HEK293T (cell line): ENCODE data around the gene LNPEP.

Experiments used
- CTCF ChIA-PET: fragments of 350-600 bp; formaldehyde crosslinking; extraction: SDS; loops from one replicate; lab custom pipeline; 2021; ENCODE audit warnings: antibody characterized with exemption, inconsistent platforms; lab: Yijun Ruan, JAX
- POLR2A ChIA-PET: fragments of 350-600 bp; formaldehyde crosslinking; extraction: SDS; loops from one replicate; lab custom pipeline; 2020; ENCODE audit warnings: antibody characterized with exemption, inconsistent platforms; lab: Yijun Ruan, JAX
- DNase-seq: peaks from one replicate; pipeline ENCODE4 v3.0.0; 2012; ENCODE audit warnings: mixed read lengths; ENCODE audit errors: extremely low spot score
- ARNT ChIP-seq: fragments of 450-650 bp; IDR thresholded peaks from 2 replicates; pipeline ENCODE4 v1.6.1; 2017; ENCODE audit warnings: mild to moderate bottlenecking
- BHLHE40 ChIP-seq: fragments of 450-650 bp; IDR thresholded peaks from 2 replicates; pipeline ENCODE4 v1.6.1; 2016; ENCODE audit warnings: mild to moderate bottlenecking, moderate library complexity, borderline replicate concordance
- CTBP1 ChIP-seq: fragments of 450-650 bp; IDR thresholded peaks from 2 replicates; pipeline ENCODE4 v1.6.1; 2016; ENCODE audit warnings: borderline replicate concordance
- ELF4 ChIP-seq: fragments of 450-650 bp; IDR thresholded peaks from 2 replicates; pipeline ENCODE4 v1.6.1; 2017; ENCODE audit warnings: antibody characterized with exemption
- FOXA1 ChIP-seq: fragments of 450-650 bp; IDR thresholded peaks from 2 replicates; pipeline ENCODE4 v1.6.1; 2016; ENCODE audit warnings: mild to moderate bottlenecking
- FOXK2 ChIP-seq: fragments of 450-650 bp; IDR thresholded peaks from 2 replicates; pipeline ENCODE4 v1.6.1; 2016; ENCODE audit warnings: mild to moderate bottlenecking
- FOXM1 ChIP-seq: fragments of 450-650 bp; IDR thresholded peaks from 2 replicates; pipeline ENCODE4 v1.6.1; 2017; ENCODE audit warnings: mild to moderate bottlenecking, borderline replicate concordance
- HDGF ChIP-seq: fragments of 450-650 bp; IDR thresholded peaks from 2 replicates; pipeline ENCODE4 v1.6.1; 2017; ENCODE audit warnings: antibody characterized with exemption, borderline replicate concordance
- L3MBTL2 ChIP-seq: fragments of 450-650 bp; conservative IDR thresholded peaks from 2 replicates; pipeline ENCODE4 v1.6.1; 2016; ENCODE audit warnings: mild to moderate bottlenecking
- LEF1 ChIP-seq: fragments of 450-650 bp; IDR thresholded peaks from 2 replicates; pipeline ENCODE4 v1.6.1; 2017; ENCODE audit warnings: mild to moderate bottlenecking, borderline replicate concordance
- NFRKB ChIP-seq: fragments of 450-650 bp; IDR thresholded peaks from 2 replicates; pipeline ENCODE4 v1.6.1; 2016; ENCODE audit warnings: mild to moderate bottlenecking, moderate library complexity
- PKNOX1 ChIP-seq: fragments of 450-650 bp; IDR thresholded peaks from 2 replicates; pipeline ENCODE4 v1.6.1; 2016
- SP1 ChIP-seq: fragments of 450-650 bp; IDR thresholded peaks from 2 replicates; pipeline ENCODE4 v1.6.1; 2017
- SUZ12 ChIP-seq: fragments of 450-650 bp; IDR thresholded peaks from 2 replicates; pipeline ENCODE4 v1.6.1; 2016; ENCODE audit warnings: mild to moderate bottlenecking
- TARDBP ChIP-seq: fragments of 450-650 bp; IDR thresholded peaks from 2 replicates; pipeline ENCODE4 v1.6.1; 2016
- ZNF384 ChIP-seq: fragments of 450-650 bp; IDR thresholded peaks from 2 replicates; pipeline ENCODE4 v1.6.1; 2016

LNPEP gene

GRCh38 chr5:96932026-96932425, 3.9 kb upstream of the LNPEP start:
- DNase-seq, result no peak
- ChIA-PET POLR2A (interaction anchor here (0.9 kb wide), 1 partner anchor 9 kb away, joined by 3 read pairs; no protein-coding TSS in a partner anchor), CTCF (interaction anchor here (0.6 kb wide), 1 partner anchor 114 kb away, joined by 3 read pairs; no protein-coding TSS in a partner anchor)
- TF ChIP-seq FOXA1 (no peak), ELF4 (no peak)

GRCh38 chr5:96933764-96934707, 1.8 kb upstream of the LNPEP start:
- TF ChIP-seq CTBP1 (no peak), ELF4 (peak; percentile 45; the same call in 1 of the 2 replicates), SUZ12 (no peak), SP1 (no peak)
- ChIA-PET POLR2A (interaction anchor here (0.6 to 1.2 kb wide), 4 partner anchors 49 to 126 kb away, joined by 3 to 4 read pairs (median 4); partner anchors contain the start of gene ERAP2), CTCF (interaction anchor here (0.6 to 1.3 kb wide), 2 partner anchors 14 to 63 kb away, joined by 3 to 6 read pairs; no protein-coding TSS in a partner anchor)
- no peak for DNase-seq

- TF ChIP-seq ZNF384 (no peak), BHLHE40 (no peak), SUZ12 (no peak), PKNOX1 (no peak; the same call in 1 of the 2 replicates), LEF1 (no peak), CTBP1 (peak; percentile 51), HDGF (no peak), FOXK2 (no peak), L3MBTL2 (peak; percentile 86; the same call in 1 of the 2 replicates), FOXA1 (no peak), SP1 (no peak), FOXM1 (peak; percentile 77; the same call in 1 of the 2 replicates), ARNT (no peak), NFRKB (no peak)
- DNase-seq, result peak; percentile 80
- ChIA-PET POLR2A (interaction anchor here (1.1 to 1.7 kb wide), 3 partner anchors 49 to 127 kb away, joined by 3 to 8 read pairs (median 4); partner anchors contain the start of gene ERAP2), CTCF (interaction anchor here (1.1 kb wide), 1 partner anchor 66 kb away, joined by 5 read pairs; no protein-coding TSS in a partner anchor)
Measured at GRCh38 chr5:96934708-96935558, 947 bp upstream of the LNPEP start.

GRCh38 chr5:96936431-96937320, 796 bp downstream of the LNPEP start:
- peak; percentile 17 for DNase-seq
- TF ChIP-seq FOXK2 (no peak), PKNOX1 (no peak), TARDBP (no peak), ARNT (no peak), ZNF384 (no peak), FOXM1 (no peak), LEF1 (no peak), FOXA1 (no peak), BHLHE40 (no peak), ELF4 (no peak), L3MBTL2 (no peak), CTBP1 (no peak), SP1 (no peak)
- POLR2A ChIA-PET, result interaction anchor here (0.9 to 1.7 kb wide), 9 partner anchors 9 to 225 kb away, joined by 3 to 8 read pairs (median 4); partner anchors contain the start of genes ERAP1 and ERAP2
- CTCF ChIA-PET, result interaction anchor here (1.1 kb wide), 1 partner anchor 68 kb away, joined by 5 read pairs; no protein-coding TSS in a partner anchor

- ChIA-PET CTCF (no interaction called here), POLR2A (no interaction called here)
- no peak for DNase-seq
- TF ChIP-seq ZNF384 (no peak), PKNOX1 (no peak), FOXA1 (no peak), SUZ12 (no peak), TARDBP (no peak), FOXM1 (no peak), LEF1 (no peak), CTBP1 (no peak), FOXK2 (no peak), SP1 (no peak), ELF4 (no peak), ARNT (no peak), NFRKB (no peak), BHLHE40 (no peak), L3MBTL2 (no peak), HDGF (no peak)
Measured at GRCh38 chr5:96940586-96940985, 4.7 kb downstream of the LNPEP start.
